DND-41 (cell line): ENCODE data around the gene ENSA.
"Not testable (repeated sequence)": the region's sequence is repeated elsewhere in the genome, so short reads cannot be mapped to it uniquely, and the experiment has no call there.

ENCODE experiments used
- ATAC-seq: fragments of 200-7000 bp; cut with Tn5 transposase; 3 replicates; pipeline ENCODE4 v1.9.1; 2021; ENCODE audit warnings: low read depth; ENCODE audit not compliant: insufficient read depth
- DNase-seq: peaks from one replicate; pipeline ENCODE4 v3.0.0-alpha.2; 2020
- H2AFZ ChIP-seq: 2 replicates; pipeline ENCODE4 v1.6.0; 2012; ENCODE audit warnings: low read depth, low read length
- H3K27ac ChIP-seq: 2 replicates; pipeline ENCODE4 v1.5.1; 2012; ENCODE audit warnings: low read length, inconsistent platforms
- H3K27me3 ChIP-seq: fragments of 200-600 bp; sonication (generic); 2 replicates; pipeline ENCODE4 v1.6.0; 2012; ENCODE audit warnings: low read length, mild to moderate bottlenecking, inconsistent platforms; ENCODE audit not compliant: insufficient read depth, poor library complexity
- H3K36me3 ChIP-seq: 2 replicates; pipeline ENCODE4 v1.5.1; 2012; ENCODE audit warnings: low read length, inconsistent platforms; ENCODE audit not compliant: insufficient read depth
- H3K4me1 ChIP-seq: 2 replicates; pipeline ENCODE4 v1.5.1; 2012; ENCODE audit warnings: mild to moderate bottlenecking, low read length; ENCODE audit not compliant: insufficient read depth
- H3K4me2 ChIP-seq: 2 replicates; pipeline ENCODE4 v1.6.0; 2012; ENCODE audit warnings: mild to moderate bottlenecking, moderate library complexity, low read length, inconsistent platforms; ENCODE audit not compliant: insufficient read depth
- H3K4me3 ChIP-seq, 2 experiments: fragments of 200-600 bp in 1 of 2; shearing (Covaris generic) in 1 of 2; 2 replicates each; pipeline ENCODE4 v1.5.1; 2012 to 2016; ENCODE audit warnings: inconsistent platforms in 2 of 2, low read length in 2 of 2, mild to moderate bottlenecking in 2 of 2, low read depth in 1 of 2, moderate library complexity in 1 of 2
- H3K79me2 ChIP-seq: 2 replicates; pipeline ENCODE4 v1.6.0; 2012; ENCODE audit warnings: low read length, inconsistent platforms; ENCODE audit not compliant: insufficient read depth
- H3K9ac ChIP-seq: 2 replicates; pipeline ENCODE4 v1.6.0; 2012; ENCODE audit warnings: low read depth, mild to moderate bottlenecking, inconsistent platforms, low read length, moderate library complexity
- H3K9me3 ChIP-seq: 2 replicates; pipeline ENCODE4 v1.5.1; 2012; ENCODE audit warnings: low read length, moderate library complexity, mild to moderate bottlenecking, inconsistent platforms; ENCODE audit not compliant: insufficient read depth, severe bottlenecking
- H4K20me1 ChIP-seq: 2 replicates; pipeline ENCODE4 v1.6.0; 2012; ENCODE audit warnings: low read length; ENCODE audit not compliant: insufficient read depth
- EZH2 ChIP-seq: IDR thresholded peaks from 3 replicates; pipeline ENCODE4 v1.6.1; 2012; ENCODE audit warnings: borderline replicate concordance, low read depth, mild to moderate bottlenecking, moderate library complexity, low read length, inconsistent platforms; ENCODE audit not compliant: severe bottlenecking
- TF ChIP-seq, protein P1 (sequence below): IDR thresholded peaks from 2 replicates; pipeline ENCODE4 v1.5.1; 2012; ENCODE audit warnings: borderline replicate concordance, low read length, moderate library complexity, mild to moderate bottlenecking; ENCODE audit not compliant: poor library complexity, severe bottlenecking; ENCODE audit errors: extremely low read depth

Gene ENSA

DNA sequence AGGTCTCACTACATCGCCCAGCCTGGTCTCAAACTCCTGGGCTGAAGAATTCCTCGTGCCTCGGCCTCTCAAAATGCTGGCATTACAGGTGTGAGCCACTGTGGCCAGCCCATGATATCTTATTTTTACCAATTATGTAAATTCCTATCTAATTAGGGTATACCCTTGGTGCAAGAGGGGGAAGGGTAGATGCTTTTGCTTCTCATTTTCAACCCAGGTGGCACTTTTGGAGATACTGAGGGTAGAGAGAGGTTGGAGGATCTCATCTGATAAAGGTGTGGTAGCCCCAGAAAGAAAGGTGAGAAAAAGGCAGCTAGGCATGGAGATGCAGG, 17.4 kb downstream of the ENSA start:
- Histone ChIP-seq H3K4me2 (no peak overlapping the region), H3K27ac (no peak overlapping the region), H3K27me3 (no peaks in the 10 kb centered on the region), H3K79me2 (0 out of 2 replicates have a peak, but pooled peaks cover 3% of the 10 kb centered on the region), H3K36me3 (peaks cover 46% of the 10 kb centered on the region), H3K4me3 (no peak overlapping the region), H4K20me1 (peaks cover 3% of the 10 kb centered on the region; the same call in 1 of the 2 replicates), H3K9me3 (no peaks in the 10 kb centered on the region), H3K9ac (no peak overlapping the region), H2AFZ (no peak overlapping the region), H3K4me1 (no peaks in the 10 kb centered on the region)
- no peak for DNase-seq
- TF ChIP-seq EZH2: no peak
- TF ChIP-seq, protein P1, sequence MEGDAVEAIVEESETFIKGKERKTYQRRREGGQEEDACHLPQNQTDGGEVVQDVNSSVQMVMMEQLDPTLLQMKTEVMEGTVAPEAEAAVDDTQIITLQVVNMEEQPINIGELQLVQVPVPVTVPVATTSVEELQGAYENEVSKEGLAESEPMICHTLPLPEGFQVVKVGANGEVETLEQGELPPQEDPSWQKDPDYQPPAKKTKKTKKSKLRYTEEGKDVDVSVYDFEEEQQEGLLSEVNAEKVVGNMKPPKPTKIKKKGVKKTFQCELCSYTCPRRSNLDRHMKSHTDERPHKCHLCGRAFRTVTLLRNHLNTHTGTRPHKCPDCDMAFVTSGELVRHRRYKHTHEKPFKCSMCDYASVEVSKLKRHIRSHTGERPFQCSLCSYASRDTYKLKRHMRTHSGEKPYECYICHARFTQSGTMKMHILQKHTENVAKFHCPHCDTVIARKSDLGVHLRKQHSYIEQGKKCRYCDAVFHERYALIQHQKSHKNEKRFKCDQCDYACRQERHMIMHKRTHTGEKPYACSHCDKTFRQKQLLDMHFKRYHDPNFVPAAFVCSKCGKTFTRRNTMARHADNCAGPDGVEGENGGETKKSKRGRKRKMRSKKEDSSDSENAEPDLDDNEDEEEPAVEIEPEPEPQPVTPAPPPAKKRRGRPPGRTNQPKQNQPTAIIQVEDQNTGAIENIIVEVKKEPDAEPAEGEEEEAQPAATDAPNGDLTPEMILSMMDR: no peak
- ATAC-seq: no peak

DNA sequence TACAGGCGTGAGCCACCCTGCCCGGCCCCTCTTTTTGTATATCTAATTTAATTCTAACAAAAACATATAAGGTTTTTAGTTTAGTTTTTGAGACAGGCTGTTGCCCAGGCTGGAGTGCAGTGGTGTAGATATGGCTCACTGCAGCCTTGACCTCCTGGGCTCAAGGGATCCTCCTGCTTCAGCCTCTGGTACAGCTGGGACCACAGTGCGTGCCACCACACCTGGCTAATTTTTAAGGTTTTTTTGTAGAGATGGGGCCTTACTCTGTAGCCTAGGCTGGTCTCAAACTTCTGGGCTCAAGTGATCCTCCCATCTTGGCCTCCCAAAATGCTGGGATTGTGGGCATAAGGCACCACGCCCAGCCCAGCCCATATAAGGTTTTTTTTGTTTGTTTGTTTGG, 18.8 kb downstream of the ENSA start:
- no peak overlapping the region for H3K4me3 ChIP-seq
- no peaks in the 10 kb centered on the region for H4K20me1 ChIP-seq
- no peak for ATAC-seq
- H3K9ac ChIP-seq: no peak overlapping the region
- no peak for DNase-seq
- H3K4me2 ChIP-seq: no peak overlapping the region
- no peak for TF ChIP-seq EZH2
- TF ChIP-seq, protein P1: no peak
- no peaks in the 10 kb centered on the region for H3K4me1 ChIP-seq
- H2AFZ ChIP-seq: no peak overlapping the region
- H3K79me2 ChIP-seq: 0 out of 2 replicates have a peak, but pooled peaks cover 3% of the 10 kb centered on the region
- H3K9me3 ChIP-seq: no peaks in the 10 kb centered on the region
- peaks cover 35% of the 10 kb centered on the region for H3K36me3 ChIP-seq
- H3K27ac ChIP-seq: no peak overlapping the region
- H3K27me3 ChIP-seq: no peaks in the 10 kb centered on the region

DNA sequence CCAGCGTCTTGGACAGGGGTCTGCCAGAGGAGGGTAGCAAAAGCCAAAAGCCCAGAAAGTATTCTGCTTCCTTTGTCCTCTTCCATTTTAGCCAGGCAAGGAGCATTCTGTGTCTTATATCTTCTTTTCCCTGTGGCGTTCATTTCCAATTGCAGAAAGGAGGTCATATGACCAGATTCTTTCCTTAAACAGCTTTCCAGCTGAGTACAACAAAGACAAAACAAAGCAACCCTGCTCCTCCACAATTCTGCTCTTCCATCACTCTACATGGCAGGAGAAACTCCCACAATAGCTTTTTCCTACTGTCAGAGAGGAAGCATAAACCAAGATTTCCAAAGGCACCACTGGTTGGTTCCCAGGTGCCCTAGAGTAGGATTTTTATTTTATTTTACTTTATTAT, 19.7 kb downstream of the ENSA start:
- H3K4me1 ChIP-seq: no peaks in the 10 kb centered on the region
- H3K79me2 ChIP-seq: 0 out of 2 replicates have a peak, but pooled peaks cover 3% of the 10 kb centered on the region
- H3K9me3 ChIP-seq: no peaks in the 10 kb centered on the region
- H3K27ac ChIP-seq: no peak overlapping the region
- no peak overlapping the region for H3K4me3 ChIP-seq
- TF ChIP-seq, protein P1: no peak
- no peak for TF ChIP-seq EZH2
- no peak overlapping the region for H3K9ac ChIP-seq
- peaks cover 30% of the 10 kb centered on the region for H3K36me3 ChIP-seq
- H3K4me2 ChIP-seq: no peak overlapping the region
- H4K20me1 ChIP-seq: no peaks in the 10 kb centered on the region
- H3K27me3 ChIP-seq: no peaks in the 10 kb centered on the region
- no peak for DNase-seq
- no peak overlapping the region for H2AFZ ChIP-seq
- ATAC-seq: no peak

DNA sequence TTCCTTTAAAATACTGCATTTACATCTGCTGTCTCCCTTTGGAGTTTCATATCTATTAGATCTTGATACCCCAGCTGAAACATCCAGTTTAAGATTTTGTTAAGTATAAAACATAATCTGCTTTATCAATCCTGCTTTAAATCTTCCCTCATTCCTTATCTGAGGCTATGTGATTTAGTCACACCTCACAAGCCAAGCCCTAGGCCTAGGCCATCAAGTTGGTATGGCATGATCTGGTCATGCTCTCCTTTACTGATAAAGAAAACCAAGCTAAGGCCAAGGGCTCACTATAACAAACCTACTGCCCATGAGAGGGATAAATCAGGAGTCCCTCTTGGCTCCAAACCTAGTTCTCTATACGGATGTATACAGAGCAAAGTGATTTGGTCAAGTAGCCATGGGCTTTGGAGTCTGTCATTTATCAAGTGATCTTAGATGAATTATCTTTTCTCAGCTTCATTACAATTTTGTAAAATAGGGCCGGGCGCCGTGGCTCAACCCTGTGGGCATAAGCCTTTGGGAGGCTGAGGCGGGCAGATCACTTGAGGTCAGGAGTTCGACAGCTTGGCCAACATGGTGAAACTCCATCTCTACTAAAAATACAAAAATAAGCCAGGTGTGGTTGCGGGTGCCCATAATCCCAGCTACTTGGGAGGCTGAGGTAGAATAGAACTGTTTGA, 22.8 kb downstream of the ENSA start:
- no peaks in the 10 kb centered on the region for H3K4me1 ChIP-seq
- TF ChIP-seq, protein P1: no peak
- TF ChIP-seq EZH2: no peak
- H3K9me3 ChIP-seq: no peaks in the 10 kb centered on the region

DNA sequence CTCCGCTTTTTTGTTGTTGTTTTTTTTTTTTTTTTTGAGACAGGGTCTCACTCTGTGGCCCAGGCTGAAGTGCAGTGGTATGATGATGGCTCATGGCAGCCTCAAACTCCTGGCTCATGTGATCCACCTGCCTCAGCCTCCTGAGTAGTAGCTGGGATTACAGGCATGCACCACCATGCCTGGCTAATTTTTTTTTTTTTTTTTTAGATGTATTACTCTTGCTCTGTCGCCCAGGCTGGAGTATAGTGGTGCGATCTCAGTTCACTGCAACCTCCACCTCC, 24.0 kb downstream of the ENSA start:
- peaks cover 12% of the 10 kb centered on the region for H3K36me3 ChIP-seq
- not testable (repeated sequence) for H3K27ac ChIP-seq, H3K4me1 ChIP-seq, H3K9me3 ChIP-seq, H3K27me3 ChIP-seq, H3K4me2 ChIP-seq, H4K20me1 ChIP-seq, H3K9ac ChIP-seq, ATAC-seq, H3K4me3 ChIP-seq, H3K79me2 ChIP-seq, H2AFZ ChIP-seq, DNase-seq

More for the DNA sequence above, 22.8 kb downstream of the ENSA start:
- no peak overlapping the region for H3K4me2 ChIP-seq
- H3K4me3 ChIP-seq: no peak overlapping the region
- H3K36me3 ChIP-seq: peaks cover 16% of the 10 kb centered on the region
- no peak overlapping the region for H3K27ac ChIP-seq
- DNase-seq: no peak
- H3K27me3 ChIP-seq: no peaks in the 10 kb centered on the region
- 0 out of 2 replicates have a peak, but pooled peaks cover 3% of the 10 kb centered on the region for H3K79me2 ChIP-seq
- no peak for ATAC-seq
- no peak overlapping the region for H3K9ac ChIP-seq
- no peaks in the 10 kb centered on the region for H4K20me1 ChIP-seq
- H2AFZ ChIP-seq: no peak overlapping the region
